ENCODE results near the gene TMEM163. TPM values are rescaled to one million over a fixed set of nuclear protein-coding genes. Genes with fewer than 3 reads are reported as not detected.
"Not testable (repeated sequence)": the region's sequence is repeated elsewhere in the genome, so short reads cannot be mapped to it uniquely, and the experiment has no call there.

The TMEM163 gene
- total RNA-seq, 1 donor from 2014 or later = 16.3 TPM

- DNase-seq (ENCODE audit: low spot score in 2 of 2) (no peak), FAIRE-seq (no peak)
Observed at GRCh38 chr2:134667081-134667480, 51.7 kb downstream of the TMEM163 start.

GRCh38 chr2:134665727-134666506, 52.9 kb downstream of the TMEM163 start:
- DNase-seq (ENCODE audit: low spot score in 2 of 2) (no peak), FAIRE-seq (no peak)

- FAIRE-seq = no peak
- no peak for DNase-seq (ENCODE audit: low spot score in 2 of 2)
Observed at GRCh38 chr2:134663451-134664450, 55.0 kb downstream of the TMEM163 start.

GRCh38 chr2:134662751-134663150, 56.0 kb downstream of the TMEM163 start:
- DNase-seq (ENCODE audit: low spot score in 2 of 2) = no peak
- FAIRE-seq = no peak

- no peak for FAIRE-seq
- no peak for DNase-seq (ENCODE audit: low spot score in 2 of 2)
Observed at GRCh38 chr2:134660626-134661402, 58.0 kb downstream of the TMEM163 start.

- DNase-seq (ENCODE audit: low spot score in 2 of 2) (no peak), FAIRE-seq (no peak)
Observed at GRCh38 chr2:134659724-134660123, 59.1 kb downstream of the TMEM163 start.

GRCh38 chr2:134657650-134658250, 61.0 kb downstream of the TMEM163 start:
- FAIRE-seq (no peak), DNase-seq (ENCODE audit: low spot score in 2 of 2) (no peak)

DNA sequence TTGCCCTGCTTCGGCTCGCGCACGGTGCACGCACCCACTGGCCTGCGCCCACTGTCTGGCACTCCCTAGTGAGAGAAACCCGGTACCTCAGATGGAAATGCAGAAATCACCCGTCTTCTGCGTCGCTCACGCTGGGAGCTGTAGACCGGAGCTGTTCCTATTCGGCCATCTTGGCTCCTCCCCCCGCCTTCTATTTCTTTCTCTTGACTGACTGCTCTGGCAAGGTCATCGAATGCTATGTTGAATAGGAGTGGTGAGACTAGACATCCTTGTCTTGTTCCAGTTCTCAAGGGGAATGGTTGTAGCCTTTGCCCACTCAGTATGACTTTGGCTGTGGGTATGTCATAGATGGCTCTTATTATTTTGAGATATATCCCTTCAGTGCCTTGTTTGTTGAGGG, 62.4 kb downstream of the TMEM163 start:
- DNase-seq (ENCODE audit: low spot score in 2 of 2); FAIRE-seq: not testable (repeated sequence)

GRCh38 chr2:134648586-134648985, 70.2 kb downstream of the TMEM163 start:
- no peak for FAIRE-seq
- DNase-seq (ENCODE audit: low spot score in 2 of 2) = no peak

GRCh38 chr2:134647607-134648256, 71.1 kb downstream of the TMEM163 start:
- FAIRE-seq = no peak
- no peak for DNase-seq (ENCODE audit: low spot score in 2 of 2)

GRCh38 chr2:134642938-134643337, 75.9 kb downstream of the TMEM163 start:
- DNase-seq (ENCODE audit: low spot score in 2 of 2) (no peak), FAIRE-seq (no peak)

GRCh38 chr2:134640494-134640893, 78.3 kb downstream of the TMEM163 start:
- FAIRE-seq = no peak

DNA sequence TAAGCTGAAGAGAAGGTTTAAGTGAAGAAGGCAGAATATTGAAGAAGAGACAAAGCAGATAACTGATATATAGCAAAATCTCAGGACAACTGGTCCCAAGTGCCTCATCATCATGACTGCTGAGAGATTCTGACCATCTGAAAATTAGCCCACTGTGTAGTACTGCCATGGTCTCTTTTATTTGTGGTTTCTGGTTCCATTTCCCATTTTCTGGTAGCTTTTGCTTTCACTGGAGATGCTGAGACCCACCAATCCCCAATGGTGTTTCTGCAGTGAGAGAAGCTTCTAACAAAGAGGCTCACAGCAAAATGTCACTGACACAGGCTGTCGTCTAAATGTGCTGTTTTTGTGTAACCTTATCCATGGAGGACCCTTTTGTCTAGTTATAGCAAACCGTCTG, 79.5 kb downstream of the TMEM163 start:
- DNase-seq (ENCODE audit: low spot score in 2 of 2) (no peak), FAIRE-seq (no peak)

More at GRCh38 chr2:134640494-134640893, 78.3 kb downstream of the TMEM163 start:
- DNase-seq (ENCODE audit: low spot score in 2 of 2) = no peak

- no peak for DNase-seq (ENCODE audit: low spot score in 2 of 2)
- FAIRE-seq = no peak
Observed at GRCh38 chr2:134636714-134637113, 82.1 kb downstream of the TMEM163 start.

DNA sequence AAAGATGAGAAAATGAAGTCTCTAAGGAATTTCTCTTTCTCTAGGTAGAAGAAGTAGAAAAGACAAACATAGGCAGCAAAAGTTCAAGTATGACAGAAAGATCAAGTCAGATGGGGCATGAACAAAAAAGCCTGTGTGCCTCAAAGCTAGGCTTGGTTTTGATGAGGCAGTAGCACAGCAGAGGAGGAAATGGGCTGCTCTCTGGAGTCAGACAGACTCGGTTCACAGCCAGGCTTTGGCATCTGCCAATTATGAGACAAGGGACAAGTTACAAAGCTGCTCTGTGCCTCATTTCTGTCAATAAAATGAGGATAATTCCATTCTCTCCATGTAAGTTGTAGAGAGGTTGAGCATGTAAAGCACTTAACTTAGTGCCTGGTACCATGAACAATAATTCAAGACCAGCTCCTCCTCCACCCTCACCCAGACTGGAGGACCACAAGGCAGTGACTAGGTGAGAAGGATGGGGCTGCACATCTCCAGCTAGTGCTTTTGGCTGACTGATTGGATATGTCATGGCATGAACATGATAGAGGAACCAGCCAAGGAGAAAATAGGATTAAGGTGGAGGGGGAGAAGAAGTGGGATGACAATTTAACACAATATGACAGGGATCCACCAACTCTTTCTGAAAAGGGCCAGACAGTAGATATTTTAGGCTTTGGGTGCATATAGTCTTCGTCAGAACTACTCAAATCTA, 84.6 kb downstream of the TMEM163 start:
- DNase-seq (ENCODE audit: low spot score in 2 of 2) (peak in 1 of 2 donors; percentile 4), FAIRE-seq (no peak)

- DNase-seq (ENCODE audit: low spot score in 2 of 2) (no peak), FAIRE-seq (no peak)
Observed at GRCh38 chr2:134630504-134631159, 88.2 kb downstream of the TMEM163 start.

DNA sequence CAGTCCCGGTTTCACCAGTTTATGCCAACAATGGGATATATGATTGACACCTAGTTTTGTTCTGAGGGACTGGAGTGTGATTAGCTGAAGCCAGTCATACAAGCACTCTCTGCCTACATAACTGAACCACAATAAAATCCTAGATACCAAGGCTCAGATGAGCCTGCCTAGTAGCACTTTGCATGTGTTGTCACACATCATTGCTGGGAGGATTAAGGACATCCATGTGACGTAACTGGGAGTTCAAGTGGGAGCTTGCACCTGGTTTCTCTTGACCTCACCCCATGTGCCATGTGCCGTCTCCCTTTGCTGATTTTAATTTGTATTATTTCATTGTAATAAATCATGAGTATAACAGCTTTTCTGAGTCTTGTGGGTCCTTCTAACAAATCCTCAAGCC, 90.3 kb downstream of the TMEM163 start:
- DNase-seq (ENCODE audit: low spot score in 2 of 2) = no peak
- no peak for FAIRE-seq

- FAIRE-seq = no peak
- DNase-seq (ENCODE audit: low spot score in 2 of 2) = no peak
Observed at GRCh38 chr2:134626781-134627180, 92.0 kb downstream of the TMEM163 start.
